Heart left ventricle (tissue), 16 donors: ENCODE data around the gene LRRC52. TPM values are rescaled to one million over a fixed set of nuclear protein-coding genes. Genes with fewer than 3 reads are reported as not detected.

Source experiments
- ATAC-seq, 4 donors: fragments of 200-7000 bp; cut with Tn5 transposase; one replicate each; pipeline ENCODE4 v1.9.1; 2020 to 2022; ENCODE audit warnings: moderate library complexity in 4 of 4, mild to moderate bottlenecking in 3 of 4, moderate number of reproducible peaks in 1 of 4
- DNase-seq, 5 donors: peaks; one replicate each; pipeline ENCODE4 v3.0.0-alpha.2; 2020
- H3K27ac ChIP-seq, 12 donors: fragments of 200-600 bp; sonication (generic) in 4 of 12; one replicate each; pipeline versions ENCODE4 v1.5.0 to v1.8.0; 2016 to 2022; ENCODE audit warnings: mild to moderate bottlenecking in 2 of 12
- H3K27me3 ChIP-seq, 9 donors: fragments of 200-600 bp; sonication (generic) in 2 of 9; one replicate each; pipeline versions ENCODE4 v1.5.1 to v1.8.0; 2016 to 2022; ENCODE audit warnings: mild to moderate bottlenecking in 3 of 9
- H3K36me3 ChIP-seq, 9 donors: fragments of 200-600 bp; sonication (generic) in 2 of 9; one replicate each; pipeline versions ENCODE4 v1.5.0 to v1.8.0; 2018 to 2022; ENCODE audit warnings: mild to moderate bottlenecking in 2 of 9
- H3K4me1 ChIP-seq, 12 donors: fragments of 200-600 bp; sonication (generic) in 4 of 12; one replicate each; pipeline versions ENCODE4 v1.5.0 to v1.8.0; 2016 to 2022; ENCODE audit warnings: mild to moderate bottlenecking in 3 of 12
- H3K4me3 ChIP-seq, 12 donors: fragments of 200-600 bp; sonication (generic) in 4 of 12; one replicate each; pipeline versions ENCODE4 v1.5.0 to v1.8.0; 2017 to 2022; ENCODE audit warnings: mild to moderate bottlenecking in 9 of 12, moderate library complexity in 4 of 12
- H3K9me3 ChIP-seq, 12 donors: fragments of 200-600 bp; sonication (generic) in 4 of 12; one replicate each; pipeline versions ENCODE4 v1.5.0 to v1.8.0; 2016 to 2022; ENCODE audit warnings: mild to moderate bottlenecking in 1 of 12
- POLR2A ChIP-seq, 2 donors: fragments of 450-650 bp; IDR thresholded peaks; one replicate each; pipeline ENCODE4 v1.6.1; 2017; ENCODE audit warnings: antibody characterized with exemption in 2 of 2, mild to moderate bottlenecking in 2 of 2, moderate library complexity in 2 of 2
- whole genome bisulfite sequencing, 4 donors: extraction: QIAGEN DNeasy Blood & Tissue Kit in 2 of 4; methylation state at CpG; one replicate each; pipeline versions ENCODE4 v1.1.5 to v1.1.7; 2013 to 2018; 5-methylcytosine and 5-hydroxymethylcytosine counted together
- intact Hi-C, 10 donors: fragments of 100-400 bp; cut with DNase I; formaldehyde crosslinking; loops; one replicate each; pipeline versions ENCODE4 v1.11.1 to v1.14.2; 2022
- polyA plus RNA-seq, 2 donors: library from polyadenylated mRNA; stranded (reverse); fragments of 200-250 nt; gene quantifications; one replicate each; pipeline ENCODE4 v1.2.3, GENCODE V29; 2013
- total RNA-seq, 9 donors: library from RNA; depleted of rRNA in 2 of 9; stranded (reverse); fragments of >200 nt in 2 of 9; fragmentation: NEBNext Ultra II Directional in 3 of 9; extraction: Animal tissue kit (Norgen Biotek cat#: 25700) in 3 of 9; gene quantifications; one replicate each; pipeline versions ENCODE4 v1.1.0 to v1.2.4, GENCODE V29; 2016 to 2023
- TF ChIP-seq, protein P1 (sequence below), 12 donors: fragments of 200-600 bp; sonication (generic) in 4 of 12; IDR thresholded peaks; one replicate each; pipeline versions ENCODE4 v1.5.0 to v1.8.0; 2018 to 2022; ENCODE audit warnings: antibody characterized with exemption in 12 of 12, mild to moderate bottlenecking in 5 of 12
- donor health status: ischemic (EF 13 %, LVEDD 7.1; RV severe dilation, severe dysfunction).
- donor health status: healthy with polysubstance abuse.
- donor health status: DM: no; HTN: yes; CAD: no.
- donor health status: DM: no; HTN: no; CAD: no.
- donor health status: ischemic (EF 25% LVEDD 6.9; RV normal size, moderate dysfunction).
- donor health status: ischemic (EF 25% LVEDD 5.7; RV mildly dilated, moderate dysfunction).
- donor health status: healthy.
- donor health status: DM: yes; HTN: yes; CAD: no.
- donor health status: ischemic (EF 35%, LVEDD 5.7; RV mildly dilated, moderate dysfunction).
- donor health status: nonischemic (EF 11% LVEDD 7.7; RV severe dilation, severe dysfunction).
- donor health status: DM: yes; HTN: yes; CAD: no.
- donor health status: PGD.
- donor health status: ischemic (EF 29% LVEDD 5.4; RV normal size, mild dysfunction).
- donor health status: nonischemic (EF 23%, LVEDD 6.1; RV moderate dilation, normal function).

LRRC52 gene
- total and polyA plus RNA-seq, 11 donors: 0.12 to 1.0 (median 0.27) TPM; not detected in 4

DNA sequence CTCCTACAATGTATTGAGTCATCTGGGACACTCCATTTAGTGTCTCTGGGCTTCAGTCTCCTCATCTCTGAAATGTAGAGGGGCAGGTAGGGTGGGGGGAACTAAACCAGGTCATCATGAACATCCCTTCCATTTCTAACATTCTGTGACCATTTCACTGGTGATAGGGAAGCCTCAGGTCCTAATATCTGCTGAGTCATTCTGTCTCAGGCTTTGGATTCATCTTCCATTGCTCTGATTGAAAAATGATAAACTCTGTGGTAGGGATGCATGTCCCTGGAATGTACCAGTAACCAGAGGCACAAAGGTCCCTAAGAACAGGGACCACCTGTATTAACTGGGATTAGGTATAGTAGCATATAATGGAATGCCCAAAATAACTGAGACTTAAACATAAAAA is 36.2 kb upstream of the LRRC52 start:
- TF ChIP-seq POLR2A (IDR thresholded peaks at IDR 0.05): no peak
- TF ChIP-seq, protein P1, sequence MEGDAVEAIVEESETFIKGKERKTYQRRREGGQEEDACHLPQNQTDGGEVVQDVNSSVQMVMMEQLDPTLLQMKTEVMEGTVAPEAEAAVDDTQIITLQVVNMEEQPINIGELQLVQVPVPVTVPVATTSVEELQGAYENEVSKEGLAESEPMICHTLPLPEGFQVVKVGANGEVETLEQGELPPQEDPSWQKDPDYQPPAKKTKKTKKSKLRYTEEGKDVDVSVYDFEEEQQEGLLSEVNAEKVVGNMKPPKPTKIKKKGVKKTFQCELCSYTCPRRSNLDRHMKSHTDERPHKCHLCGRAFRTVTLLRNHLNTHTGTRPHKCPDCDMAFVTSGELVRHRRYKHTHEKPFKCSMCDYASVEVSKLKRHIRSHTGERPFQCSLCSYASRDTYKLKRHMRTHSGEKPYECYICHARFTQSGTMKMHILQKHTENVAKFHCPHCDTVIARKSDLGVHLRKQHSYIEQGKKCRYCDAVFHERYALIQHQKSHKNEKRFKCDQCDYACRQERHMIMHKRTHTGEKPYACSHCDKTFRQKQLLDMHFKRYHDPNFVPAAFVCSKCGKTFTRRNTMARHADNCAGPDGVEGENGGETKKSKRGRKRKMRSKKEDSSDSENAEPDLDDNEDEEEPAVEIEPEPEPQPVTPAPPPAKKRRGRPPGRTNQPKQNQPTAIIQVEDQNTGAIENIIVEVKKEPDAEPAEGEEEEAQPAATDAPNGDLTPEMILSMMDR (IDR thresholded peaks at IDR 0.05): no peak
- H3K4me3 ChIP-seq: no peak overlapping the region
- intact Hi-C loops: no loop called here
- H3K9me3 ChIP-seq: no peaks in the 10 kb centered on the region
- H3K27me3 ChIP-seq: no peaks in the 10 kb centered on the region
- no peak overlapping the region for H3K27ac ChIP-seq
- no peaks in the 10 kb centered on the region for H3K4me1 ChIP-seq
- no peaks in the 10 kb centered on the region for H3K36me3 ChIP-seq
- DNase-seq (no peak), ATAC-seq (no peak)

DNA sequence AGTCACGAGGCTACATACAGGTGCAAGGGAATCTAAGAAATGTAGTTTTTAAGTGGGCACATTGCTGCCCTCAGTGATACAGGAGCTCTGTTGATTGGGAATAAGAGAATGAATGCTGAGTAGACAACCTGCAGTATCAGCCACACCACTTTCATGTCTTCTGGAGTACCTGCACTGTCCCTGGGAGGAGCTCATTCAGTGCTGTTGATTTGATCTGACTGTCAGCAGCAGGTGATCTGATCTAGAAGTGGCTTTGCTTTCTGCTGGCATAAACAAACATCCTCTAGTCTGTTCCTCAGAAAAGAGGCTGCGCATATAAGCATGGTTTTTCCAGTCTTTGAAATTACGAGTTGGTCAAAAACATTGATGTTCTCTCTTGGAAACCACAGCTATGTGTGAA is 35.5 kb upstream of the LRRC52 start:
- ATAC-seq: no peak
- no peaks in the 10 kb centered on the region for H3K36me3 ChIP-seq
- no peaks in the 10 kb centered on the region for H3K4me1 ChIP-seq
- WGBS, 4 donors: 90 to 97% (median 92%) methylated on average over 3 of the region's 3 CpGs
- intact Hi-C loops: no loop called here
- no peaks in the 10 kb centered on the region for H3K9me3 ChIP-seq
- H3K4me3 ChIP-seq: no peak overlapping the region
- no peak overlapping the region for H3K27ac ChIP-seq
- DNase-seq: no peak
- TF ChIP-seq, protein P1 (IDR thresholded peaks at IDR 0.05): no peak
- TF ChIP-seq POLR2A (IDR thresholded peaks at IDR 0.05): no peak
- H3K27me3 ChIP-seq: no peaks in the 10 kb centered on the region

DNA sequence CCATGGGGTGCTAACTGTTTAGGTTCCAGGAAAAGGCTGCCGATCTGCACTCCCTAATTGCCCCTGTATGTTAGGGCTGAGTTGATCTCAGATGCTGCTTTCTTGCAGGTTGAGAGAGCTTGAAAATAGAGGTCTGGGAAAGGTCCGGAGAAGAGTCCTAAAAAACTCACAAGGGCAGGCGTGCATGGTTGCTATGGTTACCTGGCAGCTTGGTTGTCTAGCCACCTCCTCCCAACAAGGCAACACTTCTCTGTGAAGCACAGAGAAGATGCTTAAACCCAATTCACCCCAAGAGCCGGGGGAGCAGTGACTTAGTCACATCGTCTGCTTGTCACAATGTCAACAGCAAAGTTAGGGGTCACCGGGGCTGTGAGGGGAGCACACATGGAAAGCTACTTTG is 31.0 kb upstream of the LRRC52 start:
- no peak for ATAC-seq
- Histone ChIP-seq H3K27ac (no peak overlapping the region), H3K36me3 (no peaks in the 10 kb centered on the region), H3K4me1 (no peaks in the 10 kb centered on the region), H3K4me3 (no peak overlapping the region), H3K27me3 (no peaks in the 10 kb centered on the region), H3K9me3 (no peaks in the 10 kb centered on the region)
- WGBS, 4 donors: 58 to 78% (median 69%) methylated on average over 5 to 6 of the region's 6 CpGs
- TF ChIP-seq, protein P1 (IDR thresholded peaks at IDR 0.05): no peak
- no peak for TF ChIP-seq POLR2A (IDR thresholded peaks at IDR 0.05)
- intact Hi-C loops: no loop called here
- DNase-seq: no peak

DNA sequence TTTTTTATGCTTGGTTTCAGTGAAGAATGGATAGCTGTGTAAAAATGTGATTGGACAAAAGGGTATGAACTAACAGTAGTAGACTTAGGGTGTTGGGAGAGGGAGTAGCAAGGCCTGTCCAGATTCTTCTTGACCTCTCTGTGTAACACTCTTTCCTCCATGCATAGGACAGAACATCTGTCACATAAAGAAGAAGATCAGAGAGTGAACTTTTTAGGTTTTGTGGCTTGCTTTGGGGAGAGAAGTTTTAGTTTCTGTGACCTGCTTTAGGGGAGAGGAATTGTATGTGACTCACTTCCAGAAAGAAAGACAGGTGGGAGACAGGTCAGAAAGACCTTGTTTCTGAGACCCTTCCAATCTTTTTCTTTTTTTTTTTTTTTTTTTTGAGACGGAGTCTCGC is 27.3 kb upstream of the LRRC52 start:
- DNase-seq: no peak
- Histone ChIP-seq H3K27ac (no peak overlapping the region), H3K4me1 (no peaks in the 10 kb centered on the region), H3K36me3 (no peaks in the 10 kb centered on the region), H3K4me3 (no peak overlapping the region), H3K27me3 (no peaks in the 10 kb centered on the region), H3K9me3 (peaks cover 0 to 18% (median 3%) of the 10 kb centered on the region in 12 donors)
- TF ChIP-seq, protein P1 (IDR thresholded peaks at IDR 0.05): no peak
- no peak for TF ChIP-seq POLR2A (IDR thresholded peaks at IDR 0.05)
- ATAC-seq: no peak
- 96 to 100% methylated on average over 2 of the region's 2 CpGs; no CpG with 5 or more reads in 2 of the 4 donors for WGBS, 4 donors
- intact Hi-C loops: no loop called here
